Panc1 (cell line): ENCODE measurements around the gene NRP1. TPM values are rescaled to one million over a fixed set of nuclear protein-coding genes. Genes with fewer than 3 reads are reported as not detected.

Experiments used
- ATAC-seq: fragments of 200-7000 bp; cut with Tn5 transposase; 2 replicates; pipeline ENCODE4 v1.9.1; 2020; ENCODE audit warnings: mild to moderate bottlenecking, moderate library complexity
- BruUV-seq: library from RNA; stranded (reverse); fragments of 400-500 nt; replicated peaks from 2 replicates; lab custom pipeline; 2021; lab: Mats Ljungman, UMichigan
- CTCF ChIA-PET: fragments of 300-600 bp; sonication (Branson Sonifier 250); formaldehyde crosslinking; loops from one replicate; lab custom pipeline; 2022; ENCODE audit warnings: antibody characterized with exemption; lab: Charles Lee
- POLR2A ChIA-PET: fragments of 300-600 bp; sonication (Branson Sonifier 250); formaldehyde crosslinking; loops from one replicate; lab custom pipeline; 2022; ENCODE audit warnings: antibody characterized with exemption; lab: Charles Lee
- DNase-seq: peaks from one replicate; pipeline ENCODE4 v3.0.0-alpha.2; 2010; ENCODE audit warnings: low read depth, low spot score
- H3K27ac ChIP-seq: 2 replicates; pipeline ENCODE4 v1.5.1; 2011; ENCODE audit warnings: mild to moderate bottlenecking, low read length, inconsistent platforms
- H3K27me3 ChIP-seq: fragments of 200-500 bp; sonication (Bioruptor generic); 2 replicates; pipeline ENCODE4 v1.6.0; 2014; ENCODE audit warnings: low read length, inconsistent platforms; ENCODE audit not compliant: control insufficient read depth, insufficient read depth
- H3K36me3 ChIP-seq: fragments of 200-500 bp; sonication (Bioruptor generic); 2 replicates; pipeline ENCODE4 v1.5.1; 2014; ENCODE audit warnings: inconsistent platforms, mild to moderate bottlenecking, low read length, moderate library complexity; ENCODE audit not compliant: control insufficient read depth, insufficient read depth
- H3K4me1 ChIP-seq: 2 replicates; pipeline ENCODE4 v1.5.1; 2011; ENCODE audit warnings: inconsistent platforms, mild to moderate bottlenecking, low read length, moderate library complexity; ENCODE audit not compliant: control insufficient read depth, insufficient read depth
- H3K4me3 ChIP-seq, 2 experiments: 2 replicates each; pipeline ENCODE4 v1.5.1; 2011 to 2012; ENCODE audit warnings: low read depth in 2 of 2, low read length in 2 of 2, mild to moderate bottlenecking in 2 of 2, inconsistent platforms in 1 of 2, moderate library complexity in 1 of 2
- H3K9me3 ChIP-seq: fragments of 200-500 bp; sonication (Bioruptor generic); 2 replicates; pipeline ENCODE4 v1.5.1; 2014; ENCODE audit warnings: low read depth, mild to moderate bottlenecking, inconsistent platforms, low read length, moderate library complexity; ENCODE audit not compliant: control insufficient read depth, insufficient read depth
- CTCF ChIP-seq: fragments of 450-650 bp; IDR thresholded peaks from 2 replicates; pipeline ENCODE4 v1.5.1; 2017; ENCODE audit warnings: mild to moderate bottlenecking
- POLR2AphosphoS5 ChIP-seq: IDR thresholded peaks from 2 replicates; pipeline ENCODE4 v1.6.1; 2012; ENCODE audit warnings: mild to moderate bottlenecking, low read depth, low read length, moderate library complexity
- REST ChIP-seq, 2 experiments: IDR thresholded peaks; 2 replicates each; pipeline ENCODE4 v1.6.1; 2011 to 2012; ENCODE audit warnings: low read depth in 2 of 2, control low read depth in 1 of 2, low read length in 1 of 2, mild to moderate bottlenecking in 1 of 2, moderate library complexity in 1 of 2; ENCODE audit not compliant: insufficient read depth in 1 of 2
- SIN3A ChIP-seq: IDR thresholded peaks from 2 replicates; pipeline ENCODE4 v1.6.1; 2012; ENCODE audit warnings: low read depth, mild to moderate bottlenecking, low read length, moderate library complexity, borderline replicate concordance; ENCODE audit not compliant: insufficient read depth
- TCF7L2 ChIP-seq: IDR thresholded peaks from 2 replicates; pipeline ENCODE4 v1.6.1; 2011; ENCODE audit warnings: mild to moderate bottlenecking, low read depth, low read length, inconsistent platforms
- in situ Hi-C: cut with HindIII; loops from 2 replicates; pipeline ENCODE4 v1.10.0; 2016; ENCODE audit warnings: low sequenced_read_pairs, low pct_unique_long_range_greater_than_20kb
- intact Hi-C: fragments of 100-400 bp; cut with micrococcal nuclease; formaldehyde crosslinking; loops from one replicate; pipeline ENCODE4 v1.10.0; 2022; ENCODE audit not compliant: unreplicated experiment
- total RNA-seq: library from RNA; stranded (reverse); gene quantifications from one replicate; pipeline ENCODE4 v1.2.1, GENCODE V29; 2021; ENCODE audit not compliant: unreplicated experiment

Gene NRP1
- total RNA-seq, 1 experiment from 2014 or later, result 93.4 TPM

GRCh38 chr10:33228426-33228825 lies 106.0 kb downstream of the NRP1 start:
- peak overlapping the region; percentile 70; the same call in 1 of the 2 replicates for H3K27ac ChIP-seq
- H3K36me3 ChIP-seq, result 0 out of 2 replicates have a peak, but pooled peaks cover under 1% of the 10 kb centered on the region
- no peak for DNase-seq
- intact Hi-C loops, result no loop called here
- BruUV-seq, result no TSS peak
- CTCF ChIA-PET, result no interaction called here
- TF ChIP-seq CTCF, result no peak
- no peaks in the 10 kb centered on the region for H3K27me3 ChIP-seq
- no peak for ATAC-seq
- peaks cover 17% of the 10 kb centered on the region for H3K4me1 ChIP-seq
- no peak overlapping the region for H3K4me3 ChIP-seq
- no peaks in the 10 kb centered on the region for H3K9me3 ChIP-seq
- POLR2A ChIA-PET, result no interaction called here
- in situ Hi-C loops, result no loop called here

- POLR2A ChIA-PET, result no interaction called here
- H3K4me1 ChIP-seq, result peaks cover 17% of the 10 kb centered on the region
- no peaks in the 10 kb centered on the region for H3K9me3 ChIP-seq
Measured at GRCh38 chr10:33227489-33227888, 107.0 kb downstream of the NRP1 start.

More at GRCh38 chr10:33227489-33227888, 107.0 kb downstream of the NRP1 start:
- Histone ChIP-seq H3K27ac (peak overlapping the region; percentile 65; the same call in 1 of the 2 replicates), H3K4me3 (no peak overlapping the region), H3K27me3 (no peaks in the 10 kb centered on the region), H3K36me3 (no peaks in the 10 kb centered on the region)
- in situ Hi-C loops, result no loop called here
- no peak for TF ChIP-seq POLR2AphosphoS5
- TF ChIP-seq REST (IDR thresholded peaks at IDR 0.05; ENCODE audit: insufficient read depth in 1 of 2, low read depth in 2 of 2, low read length in 1 of 2), result no peak
- TF ChIP-seq SIN3A, result no peak
- TF ChIP-seq TCF7L2, result no peak
- TF ChIP-seq CTCF, result no peak
- CTCF ChIA-PET, result no interaction called here
- intact Hi-C loops, result no loop called here
- DNase-seq, result no peak
- no peak for ATAC-seq
- BruUV-seq, result no TSS peak
